IPS-18c (cell line): ENCODE measurements around the gene NTN4.

ENCODE experiments used
- H3K4me3 ChIP-seq: 2 replicates; pipeline ENCODE4 v1.7.0; 2013; ENCODE audit warnings: low read depth, mild to moderate bottlenecking, low read length, moderate library complexity; ENCODE audit not compliant: insufficient read depth
- H3K9me3 ChIP-seq: one replicate; pipeline ENCODE4 v1.6.1; 2013; ENCODE audit warnings: mild to moderate bottlenecking, low read length, moderate library complexity; ENCODE audit not compliant: control insufficient read depth, insufficient read depth

NTN4 gene

GRCh38 chr12:95733141-95733825 is 57.3 kb downstream of the NTN4 start:
- no peak overlapping the region for H3K4me3 ChIP-seq
- H3K9me3 ChIP-seq, result no peaks in the 10 kb centered on the region

DNA sequence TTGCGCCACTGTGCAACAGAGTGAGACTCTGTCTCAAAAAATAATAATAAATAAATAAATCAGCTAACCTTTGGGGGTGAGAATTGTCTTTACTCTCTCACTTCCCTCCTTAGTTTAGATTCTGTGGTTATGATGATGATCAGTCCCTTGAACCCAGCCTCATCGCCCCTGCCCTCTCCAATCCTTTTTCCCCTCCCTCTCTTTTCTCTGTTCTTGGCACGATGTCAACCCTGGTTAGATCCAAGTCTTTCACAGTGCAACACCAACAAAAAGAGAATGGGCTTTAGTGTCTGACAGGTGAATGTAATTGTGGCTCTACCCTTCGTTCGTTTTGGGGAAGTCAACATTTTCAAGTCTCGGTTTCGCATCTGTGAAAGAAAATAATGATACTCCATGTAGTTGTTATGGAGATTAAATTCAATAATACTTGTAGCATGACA is 59.0 kb downstream of the NTN4 start:
- Histone ChIP-seq H3K4me3 (no peak overlapping the region), H3K9me3 (no peaks in the 10 kb centered on the region)

- no peaks in the 10 kb centered on the region for H3K9me3 ChIP-seq
- H3K4me3 ChIP-seq, result no peak overlapping the region
Observed at GRCh38 chr12:95730457-95730856, 60.1 kb downstream of the NTN4 start.

DNA sequence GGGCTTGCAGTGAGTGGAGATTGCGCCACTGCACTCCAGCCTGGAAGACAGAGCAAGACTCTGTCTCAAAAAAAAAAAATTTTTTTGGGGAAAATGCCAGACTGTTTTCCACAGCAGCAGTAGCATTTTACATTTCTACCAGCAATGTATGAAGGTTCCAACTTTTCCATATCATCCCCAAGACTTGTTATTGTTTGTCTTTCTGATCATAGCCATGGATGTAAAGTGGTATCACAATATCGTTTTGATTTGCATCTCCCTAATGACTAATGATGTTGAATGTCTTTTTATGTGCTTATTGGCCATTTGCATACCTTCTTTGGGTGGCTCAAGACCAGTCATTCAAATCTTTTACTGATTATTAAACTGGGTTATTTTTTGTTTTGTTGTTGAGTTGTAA is 63.7 kb downstream of the NTN4 start:
- H3K4me3 ChIP-seq, result no peak overlapping the region
- H3K9me3 ChIP-seq, result no peaks in the 10 kb centered on the region

GRCh38 chr12:95724767-95725166 is 65.8 kb downstream of the NTN4 start:
- Histone ChIP-seq H3K4me3 (no peak overlapping the region), H3K9me3 (no peaks in the 10 kb centered on the region)

- Histone ChIP-seq H3K9me3 (no peaks in the 10 kb centered on the region), H3K4me3 (no peak overlapping the region)
Observed at GRCh38 chr12:95723693-95724384, 66.7 kb downstream of the NTN4 start.

DNA sequence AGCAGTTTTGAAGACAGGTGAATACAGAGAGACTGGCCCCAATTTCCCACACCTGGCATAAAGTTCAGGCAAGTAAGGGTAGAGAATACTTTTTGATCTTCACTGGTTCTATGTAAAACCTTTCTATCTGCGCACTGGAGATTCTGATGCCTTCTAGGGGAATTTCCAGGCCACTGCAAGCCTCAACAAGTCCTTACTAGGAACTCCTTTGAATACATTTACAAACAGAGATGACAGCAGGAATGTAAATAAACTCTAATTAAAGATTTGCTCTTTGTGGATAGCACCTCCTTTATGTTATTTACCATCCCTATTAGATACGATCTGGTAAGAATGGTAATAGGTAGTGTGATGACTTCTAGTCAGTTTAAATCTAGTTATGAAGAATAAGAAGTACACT is 69.2 kb downstream of the NTN4 start:
- Histone ChIP-seq H3K9me3 (no peaks in the 10 kb centered on the region), H3K4me3 (no peak overlapping the region)

DNA sequence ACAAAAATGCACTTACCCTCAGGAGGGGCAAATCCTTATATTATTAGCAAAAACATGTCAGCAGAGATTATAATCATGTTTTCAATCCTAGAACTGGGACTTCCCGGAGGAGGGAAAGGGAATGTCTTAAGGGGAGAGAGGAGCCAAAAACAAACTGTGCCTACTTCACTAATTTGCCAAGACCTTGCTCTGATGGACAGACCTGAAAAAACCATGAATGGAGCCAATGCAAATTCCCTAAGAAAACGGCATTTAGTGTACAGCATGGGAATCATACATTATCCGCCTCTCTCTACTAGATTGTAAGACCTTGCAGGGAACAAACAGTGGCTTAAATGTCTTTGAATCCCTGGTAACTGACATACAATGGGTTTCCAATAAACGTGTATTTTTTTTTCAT is 70.4 kb downstream of the NTN4 start:
- Histone ChIP-seq H3K4me3 (no peak overlapping the region), H3K9me3 (no peaks in the 10 kb centered on the region)

DNA sequence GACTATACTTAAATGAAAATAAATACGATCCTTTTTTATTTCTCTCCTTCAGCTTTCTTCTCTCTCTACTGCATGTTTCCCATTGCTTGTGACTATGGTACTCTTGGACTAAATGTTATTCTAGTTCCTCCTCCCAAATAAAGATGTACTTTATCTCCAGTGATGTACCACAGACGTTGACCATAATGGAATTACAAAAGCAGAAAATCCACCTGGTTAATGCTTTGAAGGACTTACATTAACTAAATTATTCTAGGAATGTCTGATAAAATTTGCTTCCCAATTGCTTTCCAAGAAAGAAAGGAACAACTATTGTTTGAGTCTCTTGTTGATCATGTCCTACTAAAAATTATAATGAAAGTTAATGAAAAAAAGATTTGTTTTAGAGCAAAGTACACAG is 71.8 kb downstream of the NTN4 start:
- Histone ChIP-seq H3K9me3 (no peaks in the 10 kb centered on the region), H3K4me3 (no peak overlapping the region)

GRCh38 chr12:95718006-95718431 is 72.5 kb downstream of the NTN4 start:
- Histone ChIP-seq H3K9me3 (no peaks in the 10 kb centered on the region), H3K4me3 (no peak overlapping the region)

GRCh38 chr12:95717316-95717928 is 73.1 kb downstream of the NTN4 start:
- no peaks in the 10 kb centered on the region for H3K9me3 ChIP-seq
- H3K4me3 ChIP-seq, result no peak overlapping the region

DNA sequence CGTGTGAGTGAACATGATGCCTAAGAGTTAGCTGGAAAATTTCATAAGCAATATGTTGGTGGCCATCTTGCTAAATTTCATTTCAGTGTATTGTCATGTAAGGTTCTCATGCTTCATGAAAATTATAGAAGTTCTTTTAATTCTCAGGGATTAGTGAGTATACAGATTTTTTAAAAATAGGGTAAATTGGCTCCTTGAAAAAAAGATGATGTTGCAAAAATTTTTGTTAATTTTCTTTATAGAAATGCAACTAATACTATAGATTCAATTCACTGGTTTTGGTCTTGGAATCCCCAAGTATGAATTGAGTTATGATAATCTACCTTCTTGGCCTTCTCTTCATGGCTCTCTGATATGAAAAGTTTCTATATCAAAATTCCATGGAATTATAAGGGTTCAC is 75.4 kb downstream of the NTN4 start:
- H3K4me3 ChIP-seq, result no peak overlapping the region
- H3K9me3 ChIP-seq, result no peaks in the 10 kb centered on the region

DNA sequence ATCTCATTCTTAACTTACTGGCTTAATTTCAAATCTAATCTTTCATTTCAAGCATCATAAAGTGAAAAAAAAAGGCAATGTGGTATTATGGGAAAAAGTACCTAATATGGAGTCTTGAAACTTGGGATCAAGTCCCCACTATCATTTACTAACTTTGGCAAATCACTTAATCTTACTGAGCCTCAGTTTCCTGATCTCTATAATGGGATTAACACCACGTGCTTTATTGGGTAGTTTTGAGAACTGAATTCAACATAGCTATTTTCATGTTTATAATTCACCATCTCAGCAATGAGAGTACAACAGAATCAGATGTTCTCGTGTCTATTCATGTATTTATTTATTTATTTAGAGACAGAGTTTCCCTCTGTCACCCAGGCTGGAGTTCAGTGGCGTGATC is 78.3 kb downstream of the NTN4 start:
- H3K4me3 ChIP-seq, result no peak overlapping the region
- no peaks in the 10 kb centered on the region for H3K9me3 ChIP-seq

GRCh38 chr12:95710386-95710785 is 80.2 kb downstream of the NTN4 start:
- Histone ChIP-seq H3K9me3 (no peaks in the 10 kb centered on the region), H3K4me3 (no peak overlapping the region)

GRCh38 chr12:95709152-95709551 is 81.4 kb downstream of the NTN4 start:
- Histone ChIP-seq H3K4me3 (no peak overlapping the region), H3K9me3 (no peaks in the 10 kb centered on the region)

- no peaks in the 10 kb centered on the region for H3K9me3 ChIP-seq
- H3K4me3 ChIP-seq, result no peak overlapping the region
Observed at GRCh38 chr12:95705143-95705542, 85.4 kb downstream of the NTN4 start.

DNA sequence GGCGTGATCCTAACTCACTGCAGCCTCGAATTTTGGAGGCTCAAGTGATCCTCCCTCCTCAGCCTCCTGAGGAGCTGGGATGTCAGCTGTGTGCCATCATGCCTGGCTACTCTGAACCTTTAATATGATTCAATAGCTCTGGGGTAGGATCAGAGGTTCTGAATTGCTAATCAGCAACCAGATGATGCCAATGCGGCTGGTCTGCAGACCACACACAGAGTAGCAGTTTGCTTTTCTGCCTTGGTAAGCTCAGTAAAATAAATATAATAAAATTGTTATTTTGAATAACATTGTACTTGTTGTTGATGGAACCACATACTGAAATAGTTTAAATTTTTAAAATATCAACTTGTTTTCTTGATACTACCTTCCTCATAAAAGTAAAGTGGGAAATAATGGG is 86.6 kb downstream of the NTN4 start:
- Histone ChIP-seq H3K9me3 (no peaks in the 10 kb centered on the region), H3K4me3 (no peak overlapping the region)

DNA sequence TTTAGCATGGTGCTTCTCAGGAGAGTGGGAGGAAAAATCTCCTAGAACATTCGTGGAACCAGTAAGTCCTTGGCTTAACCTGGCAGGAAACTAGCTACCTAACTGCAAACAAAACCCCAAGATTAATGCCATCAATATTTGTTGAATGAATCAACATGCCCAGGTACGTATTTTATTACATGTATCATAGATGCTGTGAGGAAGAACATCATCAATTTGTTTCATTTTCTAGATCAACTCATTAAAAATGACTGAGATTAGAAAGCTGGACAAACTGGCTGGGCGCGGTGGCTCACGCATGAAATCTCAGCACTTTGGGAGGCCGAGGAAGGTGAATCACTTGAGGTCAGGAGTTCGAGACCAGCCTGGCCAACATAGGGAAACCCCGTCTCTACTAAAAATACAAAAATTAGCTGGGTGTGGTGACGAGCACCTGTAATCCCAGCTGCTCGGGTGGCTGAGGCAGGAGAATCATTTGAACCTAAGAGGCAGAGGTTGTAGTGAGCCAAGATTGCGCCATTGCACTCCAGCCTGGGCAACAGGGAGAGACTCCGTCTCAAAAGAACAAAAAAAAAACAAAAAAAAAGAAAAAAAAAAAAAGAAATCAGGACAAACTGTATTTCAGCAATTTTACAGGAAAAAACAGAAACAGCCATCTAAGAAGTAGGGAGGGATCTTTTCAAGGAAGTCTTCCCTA is 88.7 kb downstream of the NTN4 start:
- H3K9me3 ChIP-seq, result no peaks in the 10 kb centered on the region
- no peak overlapping the region for H3K4me3 ChIP-seq
